ENCODE data around the gene PLEKHH2. TPM values are rescaled to one million over a fixed set of nuclear protein-coding genes. Genes with fewer than 3 reads are reported as not detected.

The PLEKHH2 gene
- total RNA-seq, 1 donor from 2014 or later = 1.8 TPM

- Histone ChIP-seq H3K36me3 (ENCODE audit: control insufficient read depth, insufficient read depth, low read length) (no peaks in the 10 kb centered on the region), H3K4me3 (ENCODE audit: low read depth, low read length) (no peak overlapping the region), H3K27me3 (ENCODE audit: control insufficient read depth, insufficient read depth, low read length) (no peaks in the 10 kb centered on the region)
- no peak for TF ChIP-seq CTCF (IDR thresholded peaks at IDR 0.05; ENCODE audit: insufficient read depth, low read length, severe bottlenecking)
- DNase-seq (ENCODE audit: low read depth) (peak; percentile 25), FAIRE-seq (no peak)
Observed at GRCh38 chr2:43707255-43708015, 70.4 kb downstream of the PLEKHH2 start.

GRCh38 chr2:43708178-43708577 is 71.1 kb downstream of the PLEKHH2 start:
- DNase-seq (ENCODE audit: low read depth) (no peak), FAIRE-seq (no peak)
- no peaks in the 10 kb centered on the region for H3K36me3 ChIP-seq (ENCODE audit: control insufficient read depth, insufficient read depth, low read length)
- TF ChIP-seq CTCF (IDR thresholded peaks at IDR 0.05; ENCODE audit: insufficient read depth, low read length, severe bottlenecking) = no peak
- no peak overlapping the region for H3K4me3 ChIP-seq (ENCODE audit: low read depth, low read length)
- H3K27me3 ChIP-seq (ENCODE audit: control insufficient read depth, insufficient read depth, low read length) = no peaks in the 10 kb centered on the region

- no peaks in the 10 kb centered on the region for H3K36me3 ChIP-seq (ENCODE audit: control insufficient read depth, insufficient read depth, low read length)
- H3K27me3 ChIP-seq (ENCODE audit: control insufficient read depth, insufficient read depth, low read length) = no peaks in the 10 kb centered on the region
- no peak overlapping the region for H3K4me3 ChIP-seq (ENCODE audit: low read depth, low read length)
- peak; percentile 56 for DNase-seq (ENCODE audit: low read depth)
- FAIRE-seq = no peak
- TF ChIP-seq CTCF (IDR thresholded peaks at IDR 0.05; ENCODE audit: insufficient read depth, low read length, severe bottlenecking) = no peak
Observed at GRCh38 chr2:43708891-43709290, 71.8 kb downstream of the PLEKHH2 start.

DNA sequence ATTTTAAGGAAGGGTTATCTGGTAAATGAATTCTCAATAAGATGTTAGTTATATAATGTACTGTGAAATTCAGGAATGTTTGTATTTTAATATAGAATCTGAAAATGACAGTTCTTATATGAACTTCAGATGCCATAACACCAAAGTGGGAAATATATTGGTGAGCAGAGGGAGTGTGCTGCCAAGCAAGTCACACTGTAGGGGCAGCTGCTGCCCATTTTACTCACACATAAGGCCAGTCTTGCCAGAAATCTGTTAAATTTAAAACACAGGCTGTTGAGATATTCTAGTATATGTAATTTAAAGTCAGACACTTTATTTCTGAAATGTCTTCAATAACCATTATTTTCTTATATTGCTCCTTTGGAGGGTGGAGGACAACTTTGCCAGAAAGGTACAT is 73.8 kb downstream of the PLEKHH2 start:
- H3K4me3 ChIP-seq (ENCODE audit: low read depth, low read length) = no peak overlapping the region
- DNase-seq (ENCODE audit: low read depth) (no peak), FAIRE-seq (no peak)
- no peak for TF ChIP-seq CTCF (IDR thresholded peaks at IDR 0.05; ENCODE audit: insufficient read depth, low read length, severe bottlenecking)
- H3K36me3 ChIP-seq (ENCODE audit: control insufficient read depth, insufficient read depth, low read length) = no peaks in the 10 kb centered on the region
- H3K27me3 ChIP-seq (ENCODE audit: control insufficient read depth, insufficient read depth, low read length) = no peaks in the 10 kb centered on the region

DNA sequence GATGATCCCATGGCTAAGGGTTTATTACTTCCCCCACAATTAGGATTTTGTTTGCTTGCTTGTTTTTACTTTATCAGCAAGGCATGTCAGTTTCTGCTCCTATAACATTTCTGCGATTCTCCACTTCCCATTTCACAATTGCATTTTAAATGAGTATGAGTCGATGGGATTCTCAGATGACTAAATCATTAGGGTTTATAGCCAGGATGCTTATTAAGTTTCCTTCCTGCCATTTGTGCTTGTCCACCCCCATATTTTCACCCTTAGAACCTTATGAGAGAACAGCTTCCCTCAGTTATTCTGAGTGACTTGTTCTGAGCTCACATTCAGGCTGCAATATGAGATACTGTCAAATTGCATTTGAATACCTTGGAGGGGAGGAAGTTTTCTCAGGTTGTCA is 77.1 kb downstream of the PLEKHH2 start:
- no peak for TF ChIP-seq CTCF (IDR thresholded peaks at IDR 0.05; ENCODE audit: insufficient read depth, low read length, severe bottlenecking)
- no peaks in the 10 kb centered on the region for H3K36me3 ChIP-seq (ENCODE audit: control insufficient read depth, insufficient read depth, low read length)
- FAIRE-seq (no peak), DNase-seq (ENCODE audit: low read depth) (peak; percentile 85)
- no peaks in the 10 kb centered on the region for H3K27me3 ChIP-seq (ENCODE audit: control insufficient read depth, insufficient read depth, low read length)
- H3K4me3 ChIP-seq (ENCODE audit: low read depth, low read length) = no peak overlapping the region

Data from bronchial epithelial cell (primary cell).